NB4 (cell line): ENCODE measurements around the gene RERE.

Experiments
- CTCF ChIP-seq: IDR thresholded peaks from one replicate; pipeline ENCODE4 v1.5.1; 2012; ENCODE audit warnings: low read depth, low read length
- MAX ChIP-seq: IDR thresholded peaks from 2 replicates; pipeline ENCODE4 v1.6.1; 2011; ENCODE audit warnings: low read depth, low read length
- MYC ChIP-seq: IDR thresholded peaks from 2 replicates; pipeline ENCODE4 v1.6.1; 2011; ENCODE audit warnings: low read depth, low read length
- POLR2A ChIP-seq: IDR thresholded peaks from 2 replicates; pipeline ENCODE4 v1.6.1; 2011; ENCODE audit warnings: mild to moderate bottlenecking; ENCODE audit not compliant: insufficient read length; ENCODE audit errors: extremely low read depth

- no peak for TF ChIP-seq CTCF
- no peak for TF ChIP-seq POLR2A
- TF ChIP-seq MYC: no peak
- TF ChIP-seq MAX: no peak
These were observed 189.7 kb downstream of the RERE start for GRCh38 chr1:8627728-8628127.
